ENCODE results near the gene OPN4. TPM values are rescaled to one million over a fixed set of nuclear protein-coding genes. Genes with fewer than 3 reads are reported as not detected.

Gene OPN4
- not detected for total RNA-seq
- not detected for polyA plus RNA-seq
- long read RNA-seq, donor 1: 0 reads
- long read RNA-seq, donor 2: 0 reads
- long read RNA-seq, donor 3: 0 reads
- long read RNA-seq, donor 4: 0 reads
- long read RNA-seq, donor 5: 0 reads
- long read RNA-seq, donor 6: 0 reads
- long read RNA-seq, donor 7: 0 reads
- long read RNA-seq, donor 8: 0 reads
- long read RNA-seq, donor 9: 0 reads
- long read RNA-seq, donor 10: 0 reads

GRCh38 chr10:86654411-86655172 is at the start of gene OPN4:
OPN4 (plus strand) TSS chr10:86654547; CDS start chr10:86654784, 237 bp downstream.
- intact Hi-C loops (cut with DNase I; ENCODE audit: low total_unique reads): no loop called here
- Histone ChIP-seq H3K9me3 (no peaks in the 10 kb centered on the region), H3K4me3 (no peak within 1 kb of the TSS), H3K4me1 (peaks cover 0 to 6% (median 4%) of the 10 kb centered on the region in 4 donors), H3K27me3 (no peaks in the 10 kb centered on the region), H3K27ac (no peak within 1 kb of the TSS), H3K36me3 (no peaks in the 10 kb centered on the region)
- TF ChIP-seq POLR2A (IDR thresholded peaks at IDR 0.05): no peak
- TF ChIP-seq POLR2AphosphoS5 (IDR thresholded peaks at IDR 0.05): no peak
- no peak for TF ChIP-seq EP300 (IDR thresholded peaks at IDR 0.05)
- TF ChIP-seq CTCF (IDR thresholded peaks at IDR 0.05): no peak
- DNase-seq: no peak
- 88 to 94% (median 92%) methylated on average over 9 to 17 of the region's 17 CpGs for WGBS, 5 donors

- no peak overlapping the region for H3K27ac ChIP-seq
- TF ChIP-seq EP300 (IDR thresholded peaks at IDR 0.05) (no peak), POLR2A (IDR thresholded peaks at IDR 0.05) (no peak), POLR2AphosphoS5 (IDR thresholded peaks at IDR 0.05) (no peak), CTCF (IDR thresholded peaks at IDR 0.05) (no peak)
- intact Hi-C loops (cut with DNase I; ENCODE audit: low total_unique reads): no loop called here
- no peak overlapping the region for H3K4me3 ChIP-seq
- peaks cover 0 to 8% (median 2%) of the 10 kb centered on the region in 4 donors for H3K4me1 ChIP-seq
- H3K36me3 ChIP-seq: no peaks in the 10 kb centered on the region
- peaks cover 0 to 13% (median 0%) of the 10 kb centered on the region in 4 donors for H3K9me3 ChIP-seq
- no peak for DNase-seq
- H3K27me3 ChIP-seq: no peaks in the 10 kb centered on the region
Measured at GRCh38 chr10:86607674-86608073, 46.7 kb upstream of the OPN4 start.

GRCh38 chr10:86609920-86610319 is 44.4 kb upstream of the OPN4 start:
- Histone ChIP-seq H3K36me3 (no peaks in the 10 kb centered on the region), H3K4me3 (no peak overlapping the region), H3K27me3 (no peaks in the 10 kb centered on the region), H3K27ac (no peak overlapping the region), H3K4me1 (no peaks in the 10 kb centered on the region), H3K9me3 (peaks cover 0 to 13% (median 0%) of the 10 kb centered on the region in 4 donors)
- DNase-seq: no peak
- intact Hi-C loops (cut with DNase I; ENCODE audit: low total_unique reads): no loop called here
- TF ChIP-seq POLR2AphosphoS5 (IDR thresholded peaks at IDR 0.05) (no peak), EP300 (IDR thresholded peaks at IDR 0.05) (no peak), CTCF (IDR thresholded peaks at IDR 0.05) (no peak), POLR2A (IDR thresholded peaks at IDR 0.05) (no peak)

GRCh38 chr10:86611386-86611785 is 43.0 kb upstream of the OPN4 start:
- WGBS, 5 donors: 75 to 100% (median 90%) methylated on average over 1 of the region's 1 CpG
- no peak overlapping the region for H3K4me3 ChIP-seq
- no peak for DNase-seq
- no peaks in the 10 kb centered on the region for H3K36me3 ChIP-seq
- no peaks in the 10 kb centered on the region for H3K4me1 ChIP-seq
- no peak overlapping the region for H3K27ac ChIP-seq
- TF ChIP-seq CTCF (IDR thresholded peaks at IDR 0.05) (no peak), POLR2A (IDR thresholded peaks at IDR 0.05) (no peak), EP300 (IDR thresholded peaks at IDR 0.05) (no peak), POLR2AphosphoS5 (IDR thresholded peaks at IDR 0.05) (no peak)
- H3K9me3 ChIP-seq: peaks cover 0 to under 1% (median 0%) of the 10 kb centered on the region in 4 donors
- intact Hi-C loops (cut with DNase I; ENCODE audit: low total_unique reads): no loop called here
- H3K27me3 ChIP-seq: no peaks in the 10 kb centered on the region
